GM18519 (cell line): Measurements from ENCODE around the gene STK16.

Source experiments
- ATAC-seq: cut with Tn5 transposase; IDR thresholded peaks from one replicate; pipeline ENCODE4 v1.9.1; 2021; ENCODE audit warnings: mild to moderate bottlenecking, moderate library complexity; ENCODE audit not compliant: unreplicated experiment, low FRiP score

STK16 gene

GRCh38 chr2:219213486-219214071 is 31.7 kb upstream of the STK16 start:
- ATAC-seq, result no peak

GRCh38 chr2:219214141-219214540 is 31.1 kb upstream of the STK16 start:
- ATAC-seq, result no peak

GRCh38 chr2:219214786-219215185 is 30.5 kb upstream of the STK16 start:
- ATAC-seq, result no peak

GRCh38 chr2:219215871-219216534 is 29.3 kb upstream of the STK16 start:
- ATAC-seq, result no peak

- no peak for ATAC-seq
These were observed 28.8 kb upstream of the STK16 start for GRCh38 chr2:219216535-219216915.

GRCh38 chr2:219218217-219218731 is 27.0 kb upstream of the STK16 start:
- peak; percentile 16 for ATAC-seq

GRCh38 chr2:219218732-219219701 is 26.3 kb upstream of the STK16 start, which contains the start of gene ABCB6:
Gene ABCB6, minus strand, starts transcription at chr2:219218958. Its CDS starts 285 bp downstream, at chr2:219218673.
- ATAC-seq, result peak; percentile 51

- ATAC-seq, result no peak
These were observed 25.3 kb upstream of the STK16 start for GRCh38 chr2:219219784-219220532.

- ATAC-seq, result no peak
These were observed 24.5 kb upstream of the STK16 start for GRCh38 chr2:219220652-219221402.

GRCh38 chr2:219221957-219222518 is 23.2 kb upstream of the STK16 start:
- no peak for ATAC-seq

GRCh38 chr2:219223831-219224610 is 21.3 kb upstream of the STK16 start:
- no peak for ATAC-seq

- ATAC-seq, result no peak
These were observed 19.9 kb upstream of the STK16 start for GRCh38 chr2:219225350-219225749.

GRCh38 chr2:219228041-219228910 is 17.0 kb upstream of the STK16 start:
- ATAC-seq, result no peak

GRCh38 chr2:219228911-219229304 is 16.4 kb upstream of the STK16 start:
- ATAC-seq, result no peak

- ATAC-seq, result peak; percentile 85
These were observed 15.8 kb upstream of the STK16 start, which contains the start of the genes ANKZF1 and ATG9A for GRCh38 chr2:219229305-219230058. Gene ANKZF1, plus strand, starts transcription at chr2:219229806. Its CDS starts 452 bp downstream, at chr2:219230258. Gene ATG9A, minus strand, starts transcription at chr2:219229636. Its CDS starts 1,612 bp downstream, at chr2:219228024.

- ATAC-seq, result no peak
These were observed 15.2 kb upstream of the STK16 start for GRCh38 chr2:219230059-219230540.
